Transverse colon (tissue), 3 donors: ENCODE measurements around the gene LARP1.

Source experiments
- CTCF ChIP-seq, 5 experiments: fragments of 200-600 bp in 3 of 5; fragments of 450-650 bp in 2 of 5; sonication (generic) in 3 of 5; IDR thresholded peaks; 1 replicate in 2 of 5; 2 replicates in 3 of 5; pipeline ENCODE4 v1.5.1; 2016 to 2017; ENCODE audit warnings: antibody characterized with exemption in 5 of 5, inconsistent platforms in 3 of 5, mild to moderate bottlenecking in 2 of 5, moderate library complexity in 1 of 5
- EP300 ChIP-seq: sonication (generic); formaldehyde crosslinking; IDR thresholded peaks from one replicate; pipeline ENCODE4 v1.6.1; 2017; ENCODE audit warnings: antibody characterized with exemption, low read depth
- POLR2A ChIP-seq: fragments of 450-650 bp; IDR thresholded peaks from one replicate; pipeline ENCODE4 v1.6.1; 2016; ENCODE audit warnings: antibody characterized with exemption, mild to moderate bottlenecking, moderate library complexity

- no peak for TF ChIP-seq CTCF (IDR thresholded peaks at IDR 0.05)
- TF ChIP-seq POLR2A, result no peak
- no peak for TF ChIP-seq EP300
Measured at GRCh38 chr5:154778534-154778933, 23.4 kb downstream of the LARP1 start.
